GM12872 (cell line): ENCODE data around the gene EMSY.

Experiments used
- TF ChIP-seq, protein P1 (sequence below): IDR thresholded peaks from 3 replicates; pipeline ENCODE4 v1.5.1; 2011; ENCODE audit warnings: low read depth, mild to moderate bottlenecking, low read length, moderate library complexity; ENCODE audit not compliant: insufficient read depth

Gene EMSY

DNA sequence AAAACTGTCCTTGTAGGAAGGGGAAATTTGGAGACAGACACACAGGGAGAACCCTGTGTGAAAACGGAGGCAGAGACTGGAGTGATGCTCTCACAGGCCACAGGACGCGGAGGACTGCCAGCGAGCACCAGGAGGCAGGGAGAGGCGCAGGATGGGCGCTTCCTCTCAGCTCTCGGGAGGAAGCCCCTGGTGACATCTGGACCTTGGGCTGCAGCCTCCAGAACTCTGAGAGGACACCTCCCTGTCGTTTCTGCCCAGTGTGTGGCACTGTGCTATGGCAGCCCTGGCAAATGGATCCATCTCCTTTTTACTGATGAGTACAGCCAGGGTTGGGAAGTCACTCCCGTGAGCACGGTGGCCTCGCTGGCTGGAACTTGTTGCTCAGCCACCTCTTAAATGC is 151.8 kb downstream of the EMSY start:
- TF ChIP-seq, protein P1, sequence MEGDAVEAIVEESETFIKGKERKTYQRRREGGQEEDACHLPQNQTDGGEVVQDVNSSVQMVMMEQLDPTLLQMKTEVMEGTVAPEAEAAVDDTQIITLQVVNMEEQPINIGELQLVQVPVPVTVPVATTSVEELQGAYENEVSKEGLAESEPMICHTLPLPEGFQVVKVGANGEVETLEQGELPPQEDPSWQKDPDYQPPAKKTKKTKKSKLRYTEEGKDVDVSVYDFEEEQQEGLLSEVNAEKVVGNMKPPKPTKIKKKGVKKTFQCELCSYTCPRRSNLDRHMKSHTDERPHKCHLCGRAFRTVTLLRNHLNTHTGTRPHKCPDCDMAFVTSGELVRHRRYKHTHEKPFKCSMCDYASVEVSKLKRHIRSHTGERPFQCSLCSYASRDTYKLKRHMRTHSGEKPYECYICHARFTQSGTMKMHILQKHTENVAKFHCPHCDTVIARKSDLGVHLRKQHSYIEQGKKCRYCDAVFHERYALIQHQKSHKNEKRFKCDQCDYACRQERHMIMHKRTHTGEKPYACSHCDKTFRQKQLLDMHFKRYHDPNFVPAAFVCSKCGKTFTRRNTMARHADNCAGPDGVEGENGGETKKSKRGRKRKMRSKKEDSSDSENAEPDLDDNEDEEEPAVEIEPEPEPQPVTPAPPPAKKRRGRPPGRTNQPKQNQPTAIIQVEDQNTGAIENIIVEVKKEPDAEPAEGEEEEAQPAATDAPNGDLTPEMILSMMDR, result no peak

- TF ChIP-seq, protein P1, result no peak
These were observed 153.0 kb downstream of the EMSY start for GRCh38 chr11:76597533-76598425.

DNA sequence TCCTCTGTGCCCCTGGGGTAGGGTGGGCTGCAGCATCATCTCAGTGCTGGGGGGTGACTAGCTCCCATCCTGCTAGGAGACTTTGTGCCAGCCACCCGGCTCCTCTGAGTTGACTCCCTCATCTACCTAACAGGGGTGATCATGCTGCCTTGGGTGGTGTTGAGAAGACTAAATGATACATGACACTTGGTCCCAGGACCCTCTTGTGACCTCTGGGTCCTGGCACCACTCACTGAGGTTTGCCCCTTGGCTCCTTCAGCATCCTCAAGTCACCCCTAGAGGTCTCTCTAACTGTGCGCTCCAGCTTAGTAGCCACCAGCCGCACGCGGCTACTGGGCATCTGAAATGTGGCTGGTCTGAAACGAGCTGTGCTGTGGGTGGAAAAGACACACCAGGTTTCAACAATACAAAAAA is 153.6 kb downstream of the EMSY start:
- TF ChIP-seq, protein P1, result peak; percentile 83

DNA sequence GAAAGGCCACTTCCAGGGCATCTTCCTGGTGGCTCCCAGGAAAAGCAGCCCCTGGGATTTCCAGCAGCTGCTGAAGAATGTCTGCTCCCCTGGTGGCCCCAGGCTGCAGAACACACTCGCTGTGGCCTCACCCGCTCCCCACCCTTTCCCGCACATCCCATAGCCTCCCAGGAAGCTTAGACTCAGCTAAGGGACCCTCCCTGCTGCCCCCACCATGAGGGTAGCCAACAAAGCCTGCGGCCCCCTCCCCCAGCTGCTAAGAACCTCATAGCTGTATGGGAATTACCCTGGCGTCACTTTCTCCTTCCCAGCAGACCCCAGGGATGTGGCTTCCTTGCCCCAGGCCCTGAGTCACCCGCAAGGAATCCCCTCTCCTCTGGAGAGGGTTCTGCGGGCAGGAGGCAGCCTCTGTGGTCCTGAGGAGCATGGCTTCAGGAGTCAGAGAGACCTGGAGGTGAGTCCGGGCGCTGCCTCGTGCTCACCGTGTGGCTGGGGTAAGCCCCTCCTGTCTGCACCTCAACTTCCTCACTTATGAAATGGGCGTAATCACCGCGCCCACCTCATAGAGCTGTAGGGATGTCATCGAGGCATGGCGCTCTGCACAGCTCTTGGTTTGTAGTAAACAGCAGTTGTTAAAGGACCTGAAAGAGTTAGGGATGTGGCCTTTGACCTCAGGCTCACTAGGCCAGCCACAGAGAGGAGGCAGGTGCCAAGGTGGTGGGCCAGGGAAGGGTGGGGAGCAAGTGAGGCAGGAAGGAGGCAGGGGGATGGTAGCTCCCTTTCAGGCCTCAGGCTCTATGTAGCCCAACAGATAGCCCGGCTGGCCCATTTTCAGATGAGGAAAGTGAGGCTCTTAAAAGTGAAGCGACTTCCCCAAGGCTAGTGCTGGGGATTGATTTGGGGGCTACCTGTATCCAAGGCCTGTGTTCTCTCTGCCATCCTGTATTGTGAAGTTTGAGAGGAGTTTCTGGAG is 154.5 kb downstream of the EMSY start:
- TF ChIP-seq, protein P1, result no peak

- TF ChIP-seq, protein P1, result no peak
These were observed 155.4 kb downstream of the EMSY start for GRCh38 chr11:76600124-76600655.

- TF ChIP-seq, protein P1, result no peak
These were observed 156.5 kb downstream of the EMSY start for GRCh38 chr11:76601272-76601671.

- TF ChIP-seq, protein P1, result no peak
These were observed 156.9 kb downstream of the EMSY start for GRCh38 chr11:76601724-76602123.
